GM11168 (cell line): ENCODE results near the gene OR2C1.

Experiments used
- in situ Hi-C: fragments of 300-500 bp; cut with MboI; formaldehyde crosslinking; loops from one replicate; pipeline ENCODE4 v1.12.0; 2022; ENCODE audit warnings: low sequenced_read_pairs; ENCODE audit not compliant: unreplicated experiment

Gene OR2C1

DNA sequence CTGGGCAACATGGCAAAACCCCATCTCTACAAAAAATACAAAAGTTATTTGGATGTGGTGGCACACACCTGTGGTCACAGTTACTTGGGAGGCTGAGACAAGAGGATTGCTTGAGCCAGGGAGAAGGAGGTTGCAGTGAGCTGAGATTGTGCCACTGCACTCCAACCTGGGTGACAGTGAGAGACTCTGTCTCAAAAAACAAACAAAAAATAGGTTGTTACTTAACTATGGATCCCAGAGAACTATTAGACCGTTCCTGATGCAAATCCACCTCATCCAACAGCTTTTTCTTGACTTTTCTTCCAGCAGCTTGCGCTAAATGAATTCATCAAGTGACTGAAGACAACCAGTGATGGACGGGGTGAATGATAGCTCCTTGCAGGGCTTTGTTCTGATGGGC, at the start of gene OR2C1:
TSS of gene OR2C1 (plus strand) at position 301 of the 400 bp plus-strand sequence. CDS start at position 353, 52 bp downstream.
- in situ Hi-C loops = no loop called here

DNA sequence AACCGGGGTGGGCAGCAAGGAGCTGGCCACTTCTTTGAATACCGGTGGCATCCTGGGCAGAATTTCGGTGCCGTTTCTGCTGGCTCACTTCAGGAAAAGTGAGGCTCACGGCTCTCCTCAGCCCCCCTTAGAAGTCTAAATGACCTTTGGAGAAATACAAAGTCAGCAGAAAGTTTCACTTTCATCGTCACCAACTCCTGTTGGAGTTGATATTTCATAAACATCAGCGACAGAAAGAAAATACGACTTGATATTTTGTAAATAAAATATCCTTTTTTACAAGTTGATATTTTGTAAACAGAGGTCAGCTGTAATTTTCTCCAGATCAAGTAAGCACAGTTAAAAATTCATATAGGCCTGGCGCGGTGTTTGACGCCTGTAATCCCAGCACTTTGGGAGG, 49.6 kb upstream of the OR2C1 start:
- in situ Hi-C loops = no loop called here

DNA sequence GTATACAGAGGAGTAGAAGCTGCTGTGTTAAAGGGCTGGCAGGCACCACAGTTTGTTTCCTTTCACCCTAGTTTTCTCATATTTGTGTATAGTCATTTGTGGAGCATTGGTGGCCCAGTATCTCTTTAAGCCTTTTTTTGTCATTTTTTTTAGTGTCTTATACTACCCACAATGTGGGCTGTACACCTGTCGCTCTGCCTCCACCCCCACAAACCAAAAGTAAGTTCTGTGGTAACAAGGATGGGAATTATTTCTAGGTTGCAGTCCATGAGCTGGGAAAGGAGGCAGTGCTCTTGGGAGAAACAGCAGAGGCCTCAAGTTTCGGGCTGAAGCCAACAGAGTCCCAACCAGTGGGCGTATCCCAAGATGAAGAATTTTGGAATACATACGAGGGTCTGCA, 44.2 kb upstream of the OR2C1 start:
- in situ Hi-C loops = no loop called here

DNA sequence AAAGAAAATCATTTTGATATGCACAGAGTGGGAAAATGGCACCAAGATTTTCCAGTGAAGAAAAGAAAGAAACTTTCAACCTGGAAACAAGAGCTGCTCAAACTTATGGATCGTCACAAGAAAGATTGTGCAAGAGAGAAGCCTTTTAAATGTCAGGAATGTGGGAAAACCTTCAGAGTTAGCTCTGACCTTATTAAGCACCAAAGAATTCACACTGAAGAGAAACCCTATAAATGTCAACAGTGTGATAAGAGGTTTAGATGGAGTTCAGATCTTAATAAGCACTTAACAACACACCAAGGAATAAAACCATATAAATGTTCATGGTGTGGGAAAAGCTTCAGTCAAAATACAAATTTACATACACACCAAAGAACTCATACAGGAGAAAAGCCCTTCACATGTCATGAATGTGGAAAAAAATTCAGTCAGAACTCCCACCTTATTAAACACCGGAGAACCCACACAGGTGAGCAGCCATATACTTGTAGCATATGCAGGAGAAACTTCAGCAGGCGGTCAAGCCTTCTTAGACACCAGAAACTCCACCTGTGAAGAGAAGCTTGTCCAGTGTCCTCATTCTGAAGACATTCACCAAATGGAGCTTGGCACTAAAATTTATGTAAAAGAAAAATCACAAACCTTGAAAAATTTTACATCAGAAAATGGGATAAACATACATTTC, 38.2 kb upstream of the OR2C1 start:
- in situ Hi-C loops = no loop called here

DNA sequence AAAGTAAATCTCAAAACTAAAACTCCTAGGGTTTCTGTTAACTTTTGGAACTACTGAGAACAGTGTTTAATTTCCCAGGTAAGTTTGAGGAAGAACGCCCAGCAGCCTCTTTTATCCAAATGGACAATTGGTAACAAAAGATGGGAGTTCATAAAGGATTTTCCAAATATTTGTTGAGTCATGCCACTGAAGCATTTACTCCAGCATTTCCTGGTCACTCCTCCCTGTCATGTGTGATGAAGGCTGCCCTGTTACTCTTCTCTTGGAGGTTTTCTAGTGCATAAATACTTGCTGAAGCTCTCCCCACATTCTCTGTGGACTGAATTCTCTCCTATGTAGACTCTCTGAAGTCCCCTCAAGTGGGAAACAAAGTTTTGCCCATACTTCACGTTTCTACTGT, 33.9 kb upstream of the OR2C1 start:
- in situ Hi-C loops = no loop called here

DNA sequence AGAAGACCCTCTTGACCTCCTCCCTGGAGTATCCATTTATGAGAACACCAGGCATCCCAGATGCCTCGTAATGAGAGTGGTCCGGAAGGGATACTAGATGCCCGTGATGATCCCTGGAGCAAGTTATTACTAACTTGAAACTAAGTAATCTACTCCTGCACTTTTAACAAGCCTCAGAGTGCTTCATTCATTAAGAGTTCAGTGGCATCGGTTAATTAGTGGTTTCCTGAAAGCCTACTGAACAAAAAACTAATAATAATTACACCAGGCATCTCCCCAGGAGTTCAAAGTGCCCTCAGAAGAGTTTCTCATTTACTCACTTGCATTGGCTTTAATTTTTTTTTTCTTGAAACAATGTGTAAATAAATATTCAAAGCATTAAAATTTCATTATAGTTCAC, 28.2 kb upstream of the OR2C1 start:
- in situ Hi-C loops = no loop called here

DNA sequence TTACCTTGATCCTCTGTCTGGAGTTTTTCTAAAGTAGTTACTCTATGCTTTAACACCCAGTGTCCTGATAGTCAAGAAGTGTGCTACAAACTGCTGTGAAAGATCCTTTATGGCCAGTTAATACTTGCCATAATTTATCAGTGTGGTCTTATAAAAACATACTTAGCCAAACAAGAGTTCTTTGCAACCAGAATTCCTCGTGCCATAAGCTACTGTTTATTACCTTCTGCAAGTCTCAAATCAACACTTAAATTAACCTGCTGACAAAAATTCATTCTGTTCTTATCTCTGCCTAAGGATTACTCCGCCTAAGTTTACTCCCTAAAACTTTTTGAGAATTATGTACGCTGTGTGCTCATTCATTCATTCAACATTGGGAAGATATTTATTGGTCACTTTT, 27.6 kb upstream of the OR2C1 start:
- in situ Hi-C loops = no loop called here

DNA sequence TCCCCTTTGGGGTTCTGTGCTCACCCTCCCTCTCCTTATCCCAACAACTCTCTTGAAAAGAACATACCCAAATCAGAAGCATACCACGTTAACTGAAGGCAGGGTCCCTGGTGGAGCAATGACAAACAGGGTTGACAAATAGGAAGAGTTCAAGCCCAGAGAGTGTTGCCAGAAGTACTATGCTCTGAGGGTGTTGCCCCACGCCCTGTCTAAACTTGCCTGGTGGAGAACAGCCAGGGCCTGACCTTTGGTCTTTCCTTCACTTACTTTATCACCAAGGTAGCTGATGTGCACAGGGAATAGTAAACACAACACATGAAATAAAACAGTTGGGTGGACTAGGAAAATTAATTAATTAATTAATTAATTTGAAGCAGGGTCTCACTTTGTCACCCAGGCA, 27.0 kb upstream of the OR2C1 start:
- in situ Hi-C loops = no loop called here

DNA sequence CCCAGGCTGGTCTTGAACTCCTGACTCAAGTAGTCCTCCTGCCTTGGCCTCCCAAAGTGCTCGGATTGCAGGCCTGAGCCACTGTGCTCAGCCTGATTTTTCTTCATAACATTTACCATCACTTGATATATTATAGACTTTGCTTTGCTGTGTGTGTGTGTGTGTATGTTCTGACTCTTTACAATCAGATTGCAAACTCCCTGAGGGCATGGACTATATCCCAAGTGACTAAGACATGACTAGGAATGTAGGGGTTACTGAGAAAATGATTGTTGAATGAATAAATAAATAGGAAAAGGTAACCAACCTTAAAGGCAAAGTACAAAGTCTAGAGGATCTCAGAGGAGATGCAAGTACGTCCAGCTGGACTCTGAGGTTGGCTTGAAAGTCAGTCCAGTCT, 9.6 kb upstream of the OR2C1 start:
- in situ Hi-C loops = no loop called here

DNA sequence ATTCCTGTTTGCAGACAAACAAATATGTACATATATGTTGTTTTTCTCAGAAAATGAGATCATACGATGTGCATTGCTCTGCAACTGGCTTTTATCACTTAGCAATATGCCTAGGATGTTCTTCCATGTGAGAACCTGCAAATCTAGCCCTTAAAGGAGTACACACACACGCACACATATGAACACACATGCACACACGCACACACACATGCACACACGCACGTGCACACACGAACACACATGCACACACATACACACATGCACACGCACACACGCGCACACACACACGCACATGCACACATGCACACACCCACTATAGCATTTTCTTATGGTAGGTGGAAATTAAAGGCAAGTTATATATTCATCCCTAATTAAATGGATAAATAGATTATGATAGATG, 8.1 kb upstream of the OR2C1 start:
- in situ Hi-C loops = no loop called here

DNA sequence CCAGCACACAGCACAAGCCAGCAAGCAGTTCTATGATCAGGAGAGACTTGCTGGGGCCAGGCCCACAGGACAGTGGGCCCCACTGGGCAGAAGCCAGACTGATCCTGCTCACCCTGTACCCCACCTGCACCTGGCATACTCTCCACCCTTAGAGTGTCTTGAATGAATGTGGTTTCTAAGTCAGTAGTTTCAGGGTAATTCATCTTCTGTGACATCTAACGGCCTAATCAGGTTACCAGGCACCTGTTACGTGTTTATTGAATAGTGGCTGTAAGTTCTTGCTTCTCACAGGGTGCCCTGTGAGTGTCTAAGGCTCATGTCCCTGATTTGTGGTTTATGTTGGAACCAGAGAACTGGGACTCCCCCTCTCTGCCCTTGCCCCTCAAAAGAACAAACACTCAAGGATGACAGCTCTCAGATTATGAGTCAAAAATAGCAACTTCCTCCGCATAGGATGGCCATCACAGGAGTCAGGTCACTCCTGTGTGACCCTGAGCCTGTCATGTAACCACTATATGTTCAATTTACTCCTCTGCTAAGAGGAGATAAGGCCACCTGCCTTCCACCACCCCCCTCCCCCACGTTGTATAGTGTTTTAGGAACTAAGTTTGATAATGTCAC, 7.0 kb upstream of the OR2C1 start:
- in situ Hi-C loops = no loop called here

DNA sequence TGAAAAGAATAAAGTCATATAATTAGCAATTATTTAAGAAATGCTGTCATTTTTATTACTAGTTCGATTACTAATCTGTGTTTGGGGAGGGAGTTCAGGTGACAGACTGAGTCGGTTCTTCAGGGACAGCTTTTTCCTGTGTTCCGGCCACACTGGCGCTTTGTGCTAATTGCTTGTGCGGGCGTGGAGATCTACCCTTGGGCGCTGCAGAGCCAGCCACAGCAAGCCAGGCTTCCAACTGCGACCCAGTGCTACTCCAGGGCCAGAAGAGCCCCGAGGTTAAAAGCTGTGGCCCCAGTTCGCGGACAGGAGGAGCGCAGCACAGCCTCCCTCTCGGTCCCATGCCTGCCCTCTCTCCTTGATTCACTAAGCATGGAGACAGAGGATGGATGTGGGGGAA, 6.5 kb upstream of the OR2C1 start:
- in situ Hi-C loops = no loop called here

DNA sequence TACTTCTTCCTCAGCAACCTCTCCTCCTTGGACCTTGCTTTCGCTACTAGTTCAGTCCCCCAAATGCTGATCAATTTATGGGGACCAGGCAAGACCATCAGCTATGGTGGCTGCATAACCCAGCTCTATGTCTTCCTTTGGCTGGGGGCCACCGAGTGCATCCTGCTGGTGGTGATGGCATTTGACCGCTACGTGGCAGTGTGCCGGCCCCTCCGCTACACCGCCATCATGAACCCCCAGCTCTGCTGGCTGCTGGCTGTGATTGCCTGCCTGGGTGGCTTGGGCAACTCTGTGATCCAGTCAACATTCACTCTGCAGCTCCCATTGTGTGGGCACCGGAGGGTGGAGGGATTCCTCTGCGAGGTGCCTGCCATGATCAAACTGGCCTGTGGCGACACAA, 429 bp downstream of the OR2C1 start:
- in situ Hi-C loops = no loop called here

DNA sequence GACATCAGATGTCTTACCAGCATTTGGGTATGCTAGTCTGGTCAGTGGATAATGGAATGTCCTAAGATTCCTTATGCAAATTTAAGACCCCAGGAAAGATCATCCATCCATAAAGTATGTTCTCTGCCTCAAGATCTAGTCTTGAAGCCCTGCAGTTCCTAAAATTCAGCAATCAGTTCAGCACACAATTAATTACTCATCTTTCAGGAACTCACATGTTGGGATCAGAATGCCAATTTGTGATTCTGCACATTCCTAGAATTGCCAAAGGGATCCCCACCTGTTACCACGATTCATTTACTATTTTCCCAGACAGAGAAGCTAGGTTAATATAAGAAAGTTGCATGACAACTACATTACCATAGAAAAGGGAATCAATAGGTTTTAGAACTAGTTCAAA, 3.2 kb downstream of the OR2C1 start:
- in situ Hi-C loops = no loop called here

DNA sequence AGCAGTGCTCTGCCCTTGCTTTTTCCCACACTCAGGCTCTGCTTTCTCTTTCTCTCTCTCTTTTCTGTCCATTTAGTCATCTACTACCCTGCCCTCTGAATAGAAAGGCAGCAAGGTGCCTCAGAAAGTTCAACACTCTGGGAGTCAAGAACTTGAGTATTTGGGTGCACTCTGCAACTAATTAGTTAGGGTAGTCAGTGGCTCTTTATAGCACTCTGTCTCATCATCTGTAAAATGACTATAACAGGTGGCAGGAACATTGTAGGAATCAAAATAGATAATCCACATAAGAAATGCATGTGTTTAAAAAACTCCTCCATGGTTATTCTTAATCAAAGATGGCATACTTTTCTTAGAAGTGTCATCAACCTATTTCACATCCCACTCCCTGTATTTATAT, 7.2 kb downstream of the OR2C1 start:
- in situ Hi-C loops = no loop called here

DNA sequence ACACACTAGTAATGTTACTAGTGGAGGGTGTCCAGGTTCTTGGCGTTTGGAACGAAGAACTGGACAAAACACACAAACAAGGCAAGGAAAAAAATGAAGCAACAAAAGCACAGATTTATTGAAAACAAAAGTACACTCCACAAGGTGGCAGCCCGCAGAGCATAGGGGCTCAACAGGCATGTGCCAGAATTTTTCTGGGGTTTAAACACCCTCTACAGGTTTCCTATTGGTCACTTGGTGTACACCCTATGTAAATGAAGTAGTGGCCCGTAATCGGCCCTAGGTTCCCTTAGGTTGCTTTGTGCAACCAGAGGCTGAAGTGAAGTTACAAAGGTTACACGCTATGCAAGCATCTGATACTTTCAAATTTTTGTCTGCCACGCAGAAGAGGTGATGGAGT, 8.1 kb downstream of the OR2C1 start:
- in situ Hi-C loops = no loop called here

DNA sequence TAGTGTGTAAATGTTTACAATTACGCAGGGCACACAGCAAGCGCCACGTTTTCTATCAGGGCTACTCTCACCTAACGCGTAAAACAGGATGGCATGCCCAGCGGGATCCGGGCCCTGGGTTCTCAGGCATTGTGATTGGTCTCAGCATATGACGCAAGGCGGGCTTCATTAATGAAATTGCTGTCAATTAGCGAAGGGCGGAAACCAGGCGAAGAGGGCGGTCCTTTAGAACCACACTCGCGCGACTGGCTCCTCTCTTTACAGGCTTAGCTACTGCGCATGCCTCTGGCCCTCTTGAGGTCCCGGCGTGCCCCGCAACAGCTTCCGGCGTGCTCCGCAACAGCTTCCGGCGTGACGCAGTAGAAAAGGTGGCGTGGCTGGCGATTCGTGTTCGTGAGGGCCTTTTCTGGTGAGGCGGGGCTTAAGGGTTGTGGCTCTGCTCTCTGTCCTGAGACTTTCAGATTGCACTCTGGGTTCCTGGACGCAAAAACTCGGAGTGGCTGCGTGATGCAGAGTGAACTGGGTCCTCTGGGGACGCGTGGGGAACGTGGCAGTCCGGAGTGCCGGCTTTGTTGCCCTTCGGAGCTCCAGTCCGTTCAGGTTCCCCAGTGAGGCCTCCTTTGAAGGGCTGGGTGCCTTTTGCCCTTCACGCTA, 9.2 kb downstream of the OR2C1 start:
- in situ Hi-C loops = no loop called here

DNA sequence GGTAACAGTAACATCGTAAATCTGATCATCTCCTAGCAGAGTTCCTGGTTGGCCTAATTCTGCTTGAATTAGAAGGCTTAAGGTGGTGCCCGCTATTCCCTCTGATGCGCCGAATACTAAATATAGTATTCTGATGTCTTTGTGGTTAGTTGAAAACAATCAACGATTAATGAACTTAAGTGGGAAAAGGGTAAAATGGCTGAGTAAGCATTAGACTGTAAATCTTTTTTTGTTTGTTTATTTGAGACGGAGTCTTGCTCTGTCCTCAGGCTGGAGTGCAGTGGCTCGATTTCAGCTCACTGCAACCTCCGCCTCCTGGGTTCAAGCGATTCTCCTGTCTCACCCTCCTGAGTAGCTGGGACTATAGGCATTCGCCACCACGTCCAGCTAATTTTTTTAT, 13.4 kb downstream of the OR2C1 start:
- in situ Hi-C loops = no loop called here

DNA sequence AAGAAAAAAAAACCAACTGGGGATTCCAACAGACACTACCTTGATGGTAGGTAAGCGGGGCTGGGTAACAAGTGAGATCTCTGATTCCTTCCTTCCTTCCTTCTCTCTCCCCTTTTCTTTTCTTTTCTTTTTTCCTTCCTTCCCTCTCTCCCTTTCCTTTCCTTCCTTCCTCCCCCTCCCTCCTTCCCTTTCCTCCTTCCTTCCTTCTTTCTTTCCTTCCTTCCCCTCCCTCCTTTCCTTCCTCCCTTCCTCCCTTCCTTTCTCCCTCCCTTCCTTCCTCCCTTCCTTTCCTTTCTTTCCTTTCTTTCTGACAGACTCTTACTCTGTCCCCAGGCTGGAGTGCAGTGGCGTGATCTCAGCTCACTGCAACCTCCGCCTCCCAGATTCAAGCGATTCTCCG, 20.0 kb downstream of the OR2C1 start:
- in situ Hi-C loops = no loop called here

DNA sequence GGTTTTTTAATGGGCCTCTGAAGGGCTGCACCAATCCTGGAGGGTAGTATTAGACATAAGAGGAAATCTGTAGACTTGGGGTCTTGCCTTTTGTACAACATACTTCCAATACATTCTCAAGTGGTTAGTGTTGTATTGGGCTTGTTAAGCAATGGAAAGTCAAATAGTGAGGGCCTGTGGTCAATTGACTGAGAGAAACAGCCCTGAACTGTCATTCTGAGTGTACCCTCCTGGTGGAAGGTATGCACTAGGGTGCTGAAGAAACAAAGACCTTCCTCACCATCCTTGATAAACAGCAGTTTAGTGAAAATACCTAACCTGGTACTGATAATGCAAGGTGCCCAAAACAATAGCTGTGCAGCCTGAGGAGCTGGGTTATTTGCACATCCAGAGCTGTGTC, 22.2 kb downstream of the OR2C1 start:
- in situ Hi-C loops = no loop called here

DNA sequence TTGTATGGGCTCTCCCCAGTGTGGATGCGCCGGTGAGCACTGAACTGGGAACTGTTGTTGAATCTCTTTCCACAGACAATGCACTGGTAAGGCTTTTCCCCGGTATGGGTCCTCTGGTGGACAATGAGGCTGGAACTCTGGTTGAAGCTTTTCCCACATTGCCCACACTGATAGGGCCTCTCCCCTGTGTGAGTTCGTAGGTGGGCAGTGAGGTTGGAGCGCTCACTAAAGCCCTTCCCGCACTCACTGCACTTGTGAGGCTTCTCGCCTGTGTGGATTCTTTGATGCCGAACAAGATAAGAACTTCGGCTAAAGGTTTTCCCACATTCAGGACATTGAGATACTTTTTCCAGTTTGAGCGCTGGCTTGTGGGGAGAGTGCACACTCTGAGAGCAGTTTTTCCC, 27.4 kb downstream of the OR2C1 start:
- in situ Hi-C loops = no loop called here

DNA sequence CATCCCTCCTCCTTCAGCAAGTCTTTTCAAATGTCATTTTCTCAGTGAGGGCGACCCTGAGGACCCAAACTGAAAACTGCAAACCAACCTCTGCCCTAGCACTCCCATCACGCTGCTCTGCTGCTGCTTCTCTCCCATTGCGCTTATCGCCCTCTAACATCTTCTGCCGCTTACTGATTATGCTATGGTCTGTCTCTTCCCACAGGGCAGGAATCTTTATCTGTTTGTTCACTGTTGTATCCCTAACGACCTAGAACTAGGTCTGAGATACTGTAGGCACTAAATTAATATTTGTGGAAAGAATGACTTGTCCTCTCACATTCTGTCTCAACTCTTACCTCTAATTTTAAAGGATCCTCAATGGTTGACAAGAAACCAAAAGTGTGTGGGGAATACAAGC, 32.6 kb downstream of the OR2C1 start:
- in situ Hi-C loops = no loop called here
